HEK293 (cell line): ENCODE measurements around the gene CCAR1.
A peak's percentile ranks its signal among the peaks of the same experiment; 100 is the strongest.

Source experiments
- BCL11A ChIP-seq: fragments of 450-650 bp; formaldehyde crosslinking; IDR thresholded peaks from 2 replicates; pipeline ENCODE4 v1.5.1; 2016; ENCODE audit warnings: low read depth, missing biosample characterization, missing genetic modification characterization
- BCL11B ChIP-seq: fragments of 450-650 bp; formaldehyde crosslinking; IDR thresholded peaks from 2 replicates; pipeline ENCODE4 v1.5.1; 2016; ENCODE audit warnings: low read depth, missing biosample characterization, missing genetic modification characterization
- EGR2 ChIP-seq: fragments of 450-650 bp; formaldehyde crosslinking; IDR thresholded peaks from 2 replicates; pipeline ENCODE4 v1.5.1; 2016; ENCODE audit warnings: low read depth, missing biosample characterization, missing genetic modification characterization
- KLF9 ChIP-seq: fragments of 450-650 bp; formaldehyde crosslinking; IDR thresholded peaks from 2 replicates; pipeline ENCODE4 v1.5.1; 2016; ENCODE audit warnings: missing biosample characterization, missing genetic modification characterization, low read depth
- PRDM10 ChIP-seq: fragments of 450-650 bp; formaldehyde crosslinking; IDR thresholded peaks from 2 replicates; pipeline ENCODE4 v1.5.1; 2016; ENCODE audit warnings: missing biosample characterization, missing genetic modification characterization
- SCRT1 ChIP-seq: fragments of 450-650 bp; formaldehyde crosslinking; IDR thresholded peaks from 2 replicates; pipeline ENCODE4 v1.5.1; 2016; ENCODE audit warnings: missing biosample characterization, missing genetic modification characterization, borderline replicate concordance
- SP2 ChIP-seq: fragments of 450-650 bp; formaldehyde crosslinking; IDR thresholded peaks from 2 replicates; pipeline ENCODE4 v1.5.1; 2016; ENCODE audit warnings: missing biosample characterization, missing genetic modification characterization
- SP3 ChIP-seq: fragments of 450-650 bp; formaldehyde crosslinking; IDR thresholded peaks from 2 replicates; pipeline ENCODE4 v1.5.1; 2016; ENCODE audit warnings: missing biosample characterization, missing genetic modification characterization
- TRIM28 ChIP-seq: IDR thresholded peaks from 2 replicates; pipeline ENCODE4 v1.6.1; 2011; ENCODE audit warnings: low read length, control low read depth, borderline replicate concordance
- WT1 ChIP-seq: fragments of 450-650 bp; formaldehyde crosslinking; IDR thresholded peaks from 2 replicates; pipeline ENCODE4 v1.5.1; 2016; ENCODE audit warnings: missing biosample characterization, missing genetic modification characterization
- YY2 ChIP-seq: fragments of 450-650 bp; formaldehyde crosslinking; IDR thresholded peaks from 2 replicates; pipeline ENCODE4 v1.5.1; 2016; ENCODE audit warnings: missing biosample characterization, missing genetic modification characterization
- ZBTB1 ChIP-seq: fragments of 450-650 bp; formaldehyde crosslinking; IDR thresholded peaks from 2 replicates; pipeline ENCODE4 v1.5.1; 2016; ENCODE audit warnings: missing biosample characterization, missing genetic modification characterization
- ZBTB11 ChIP-seq: fragments of 450-650 bp; formaldehyde crosslinking; conservative IDR thresholded peaks from 2 replicates; pipeline ENCODE4 v1.5.1; 2016; ENCODE audit warnings: low read depth, missing biosample characterization, missing genetic modification characterization
- ZEB2 ChIP-seq: fragments of 450-650 bp; formaldehyde crosslinking; IDR thresholded peaks from 2 replicates; pipeline ENCODE4 v1.5.1; 2016; ENCODE audit warnings: missing biosample characterization, missing genetic modification characterization
- ZFHX2 ChIP-seq: fragments of 450-650 bp; formaldehyde crosslinking; conservative IDR thresholded peaks from 2 replicates; pipeline ENCODE4 v1.5.1; 2016; ENCODE audit warnings: missing biosample characterization, missing genetic modification characterization
- ZNF133 ChIP-seq: fragments of 450-650 bp; formaldehyde crosslinking; IDR thresholded peaks from 2 replicates; pipeline ENCODE4 v1.5.1; 2016; ENCODE audit warnings: missing biosample characterization, missing genetic modification characterization
- ZNF175 ChIP-seq: fragments of 450-650 bp; formaldehyde crosslinking; IDR thresholded peaks from 2 replicates; pipeline ENCODE4 v1.5.1; 2016; ENCODE audit warnings: missing biosample characterization, missing genetic modification characterization
- ZNF214 ChIP-seq: fragments of 450-650 bp; formaldehyde crosslinking; IDR thresholded peaks from 2 replicates; pipeline ENCODE4 v1.5.1; 2017; ENCODE audit warnings: missing biosample characterization, mild to moderate bottlenecking, missing genetic modification characterization, borderline replicate concordance
- ZNF311 ChIP-seq: fragments of 450-650 bp; formaldehyde crosslinking; IDR thresholded peaks from 2 replicates; pipeline ENCODE4 v1.5.1; 2017; ENCODE audit warnings: missing biosample characterization, missing genetic modification characterization, borderline replicate concordance
- ZNF324 ChIP-seq: fragments of 450-650 bp; formaldehyde crosslinking; IDR thresholded peaks from 2 replicates; pipeline ENCODE4 v1.5.1; 2016; ENCODE audit warnings: missing biosample characterization, missing genetic modification characterization
- ZNF423 ChIP-seq: fragments of 450-650 bp; formaldehyde crosslinking; IDR thresholded peaks from 2 replicates; pipeline ENCODE4 v1.5.1; 2016; ENCODE audit warnings: missing biosample characterization, missing genetic modification characterization
- ZNF518A ChIP-seq: fragments of 450-650 bp; formaldehyde crosslinking; conservative IDR thresholded peaks from 2 replicates; pipeline ENCODE4 v1.5.1; 2016; ENCODE audit warnings: low read depth, missing biosample characterization, missing genetic modification characterization
- ZNF560 ChIP-seq: fragments of 450-650 bp; formaldehyde crosslinking; IDR thresholded peaks from 2 replicates; pipeline ENCODE4 v1.5.1; 2017; ENCODE audit warnings: missing biosample characterization, missing genetic modification characterization, borderline replicate concordance
- ZNF561 ChIP-seq: fragments of 450-650 bp; IDR thresholded peaks from 2 replicates; pipeline ENCODE4 v1.5.1; 2018; ENCODE audit warnings: missing biosample characterization, missing genetic modification characterization, borderline replicate concordance
- ZNF677 ChIP-seq: fragments of 450-650 bp; IDR thresholded peaks from 2 replicates; pipeline ENCODE4 v1.5.0; 2018; ENCODE audit warnings: missing biosample characterization, mild to moderate bottlenecking, missing genetic modification characterization, moderate library complexity
- ZNF777 ChIP-seq: fragments of 450-650 bp; formaldehyde crosslinking; IDR thresholded peaks from 2 replicates; pipeline ENCODE4 v1.5.1; 2017; ENCODE audit warnings: missing biosample characterization, missing genetic modification characterization, borderline replicate concordance
- ZNF792 ChIP-seq: fragments of 450-650 bp; formaldehyde crosslinking; IDR thresholded peaks from 2 replicates; pipeline ENCODE4 v1.5.1; 2016; ENCODE audit warnings: missing biosample characterization, missing genetic modification characterization
- ZXDB ChIP-seq: fragments of 450-650 bp; formaldehyde crosslinking; IDR thresholded peaks from 2 replicates; pipeline ENCODE4 v1.5.1; 2016; ENCODE audit warnings: missing biosample characterization, missing genetic modification characterization

The CCAR1 gene

GRCh38 chr10:68720793-68721672 is at the start of gene CCAR1 (continued):
- TF ChIP-seq KLF9: peak; percentile 51
- peak; percentile 46 for TF ChIP-seq SP3 (tag by site-specific recombination)
- TF ChIP-seq ZEB2: peak; percentile 71
- peak; percentile 42; the same call in 1 of the 2 replicates for TF ChIP-seq ZNF518A (tag by site-specific recombination)
- 0 out of 2 replicates have a peak, but pooled peaks have one; percentile 18 for TF ChIP-seq TRIM28
- TF ChIP-seq ZNF324 (tag by site-specific recombination): peak; percentile 18; the same call in 1 of the 2 replicates
- peak; percentile 31; the same call in 1 of the 2 replicates for TF ChIP-seq EGR2 (tag by site-specific recombination)
- no peak for TF ChIP-seq BCL11B (tag by site-specific recombination)
- TF ChIP-seq SCRT1 (tag by site-specific recombination): peak; percentile 89
- TF ChIP-seq ZBTB11 (tag by site-specific recombination): peak; percentile 19; the same call in 1 of the 2 replicates
- no peak for TF ChIP-seq ZNF677 (tag by site-specific recombination)
- TF ChIP-seq ZFHX2 (tag by site-specific recombination): 0 out of 2 replicates have a peak, but pooled peaks have one; percentile 25
- 0 out of 2 replicates have a peak, but pooled peaks have one; percentile 27 for TF ChIP-seq ZNF133 (tag by site-specific recombination)
- TF ChIP-seq ZNF423 (tag by site-specific recombination): no peak
- TF ChIP-seq ZNF214 (tag by site-specific recombination): no peak
- TF ChIP-seq WT1 (tag by site-specific recombination): no peak
- TF ChIP-seq ZXDB (tag by site-specific recombination): peak; percentile 89
- TF ChIP-seq PRDM10 (tag by site-specific recombination): peak; percentile 79
- TF ChIP-seq ZNF311 (tag by site-specific recombination): no peak
- TF ChIP-seq ZNF175 (tag by site-specific recombination): no peak
- 0 out of 2 replicates have a peak, but pooled peaks have one; percentile 69 for TF ChIP-seq ZNF792 (tag by site-specific recombination)
- TF ChIP-seq BCL11A (tag by site-specific recombination): no peak
- TF ChIP-seq ZNF560 (tag by site-specific recombination): no peak
- TF ChIP-seq ZBTB1 (tag by site-specific recombination): no peak
- TF ChIP-seq ZNF777: peak; percentile 77; the same call in 1 of the 2 replicates
- TF ChIP-seq ZNF561 (tag by site-specific recombination): peak; percentile 41; the same call in 1 of the 2 replicates
- TF ChIP-seq YY2 (tag by site-specific recombination): peak; percentile 83
- TF ChIP-seq SP2 (tag by site-specific recombination): peak; percentile 68
